HFFc6 (cell line): Measurements from ENCODE around the gene GGA1. TPM values are rescaled to one million over a fixed set of nuclear protein-coding genes. Genes with fewer than 3 reads are reported as not detected.

Experiments used
- DNase-seq: peaks from one replicate; pipeline ENCODE4 v3.0.0-alpha.2; 2018
- H3K27ac Mint-ChIP-seq: 2 replicates; pipeline ENCODE4 v1.8.0; 2020; ENCODE audit warnings: mild to moderate bottlenecking, mixed read lengths
- H3K27me3 Mint-ChIP-seq: 2 replicates; pipeline ENCODE4 v1.8.0; 2021; ENCODE audit warnings: mild to moderate bottlenecking, moderate library complexity, mixed read lengths; ENCODE audit not compliant: insufficient read depth
- H3K36me3 Mint-ChIP-seq: 2 replicates; pipeline ENCODE4 v1.8.0; 2021; ENCODE audit warnings: low read depth, mixed read lengths
- H3K4me1 Mint-ChIP-seq: 2 replicates; pipeline ENCODE4 v1.8.0; 2020; ENCODE audit warnings: low read depth, mixed read lengths
- H3K4me3 Mint-ChIP-seq: 2 replicates; pipeline ENCODE4 v1.8.0; 2020; ENCODE audit warnings: mild to moderate bottlenecking, moderate library complexity, mixed read lengths
- H3K9me3 Mint-ChIP-seq: 2 replicates; pipeline ENCODE4 v1.8.0; 2020; ENCODE audit warnings: mild to moderate bottlenecking, mixed read lengths
- total RNA-seq, 6 experiments: library from RNA; stranded (reverse); fragmentation: NEBNext Ultra II Directional; extraction: Animal tissue kit (Norgen Biotek cat#: 25700); gene quantifications; 2 replicates in 1 of 6; 3 replicates in 5 of 6; pipeline ENCODE4 v1.2.3, GENCODE V29; 2021
- TF ChIP-seq, protein P1 (sequence below): fragments of 200-600 bp; sonication (generic); IDR thresholded peaks from 2 replicates; pipeline ENCODE4 v1.5.0; 2021; ENCODE audit warnings: antibody characterized with exemption, mild to moderate bottlenecking

Gene GGA1
- total RNA-seq, 6 experiments from 2014 or later, result 37.5 to 45.4 (median 41.5) TPM

DNA sequence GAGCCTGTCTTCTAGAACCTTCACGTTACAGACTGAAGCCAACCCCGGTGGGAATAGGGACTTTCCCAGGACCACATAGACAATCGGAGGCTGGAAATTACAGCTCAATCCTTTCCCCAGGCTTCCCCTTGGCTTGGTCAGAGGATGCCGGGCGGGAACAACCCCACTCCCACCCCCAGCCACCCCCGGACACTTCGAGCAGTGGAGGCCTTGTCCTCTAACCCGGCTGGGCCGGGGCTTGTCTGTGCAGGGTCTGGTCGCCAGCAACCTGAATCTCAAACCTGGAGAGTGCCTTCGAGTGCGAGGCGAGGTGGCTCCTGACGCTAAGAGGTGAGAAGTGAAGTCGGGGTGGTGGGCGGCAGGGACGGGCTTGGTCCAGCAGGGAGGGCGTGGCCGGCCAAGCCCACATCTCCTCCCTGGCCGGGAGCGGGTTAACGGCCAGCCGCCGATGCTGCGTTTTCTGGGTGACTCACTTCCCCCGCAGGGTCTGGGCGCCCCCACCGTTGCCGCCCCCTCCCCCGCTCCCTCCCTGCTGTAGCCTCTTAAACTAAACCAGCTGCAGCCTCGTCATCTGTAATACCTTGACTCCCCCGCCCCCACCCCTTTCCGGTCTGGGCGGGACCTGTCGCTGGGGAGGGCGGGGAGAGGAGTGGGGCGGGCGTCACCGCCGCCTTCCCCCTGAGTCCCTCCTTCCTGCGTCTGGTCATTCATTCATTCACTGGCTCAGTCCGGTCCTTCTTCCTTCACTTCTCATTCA lies 68.3 kb downstream of the GGA1 start:
- DNase-seq, result peak; percentile 96
- TF ChIP-seq, protein P1, sequence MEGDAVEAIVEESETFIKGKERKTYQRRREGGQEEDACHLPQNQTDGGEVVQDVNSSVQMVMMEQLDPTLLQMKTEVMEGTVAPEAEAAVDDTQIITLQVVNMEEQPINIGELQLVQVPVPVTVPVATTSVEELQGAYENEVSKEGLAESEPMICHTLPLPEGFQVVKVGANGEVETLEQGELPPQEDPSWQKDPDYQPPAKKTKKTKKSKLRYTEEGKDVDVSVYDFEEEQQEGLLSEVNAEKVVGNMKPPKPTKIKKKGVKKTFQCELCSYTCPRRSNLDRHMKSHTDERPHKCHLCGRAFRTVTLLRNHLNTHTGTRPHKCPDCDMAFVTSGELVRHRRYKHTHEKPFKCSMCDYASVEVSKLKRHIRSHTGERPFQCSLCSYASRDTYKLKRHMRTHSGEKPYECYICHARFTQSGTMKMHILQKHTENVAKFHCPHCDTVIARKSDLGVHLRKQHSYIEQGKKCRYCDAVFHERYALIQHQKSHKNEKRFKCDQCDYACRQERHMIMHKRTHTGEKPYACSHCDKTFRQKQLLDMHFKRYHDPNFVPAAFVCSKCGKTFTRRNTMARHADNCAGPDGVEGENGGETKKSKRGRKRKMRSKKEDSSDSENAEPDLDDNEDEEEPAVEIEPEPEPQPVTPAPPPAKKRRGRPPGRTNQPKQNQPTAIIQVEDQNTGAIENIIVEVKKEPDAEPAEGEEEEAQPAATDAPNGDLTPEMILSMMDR, result no peak
- H3K4me1 Mint-ChIP-seq, result peaks cover 43% of the 10 kb centered on the region
- no peaks in the 10 kb centered on the region for H3K9me3 Mint-ChIP-seq
- H3K27ac Mint-ChIP-seq, result peak overlapping the region; percentile 94
- peaks cover 29% of the 10 kb centered on the region for H3K27me3 Mint-ChIP-seq
- H3K36me3 Mint-ChIP-seq, result peaks cover 31% of the 10 kb centered on the region
- H3K4me3 Mint-ChIP-seq, result peak overlapping the region; percentile 95

DNA sequence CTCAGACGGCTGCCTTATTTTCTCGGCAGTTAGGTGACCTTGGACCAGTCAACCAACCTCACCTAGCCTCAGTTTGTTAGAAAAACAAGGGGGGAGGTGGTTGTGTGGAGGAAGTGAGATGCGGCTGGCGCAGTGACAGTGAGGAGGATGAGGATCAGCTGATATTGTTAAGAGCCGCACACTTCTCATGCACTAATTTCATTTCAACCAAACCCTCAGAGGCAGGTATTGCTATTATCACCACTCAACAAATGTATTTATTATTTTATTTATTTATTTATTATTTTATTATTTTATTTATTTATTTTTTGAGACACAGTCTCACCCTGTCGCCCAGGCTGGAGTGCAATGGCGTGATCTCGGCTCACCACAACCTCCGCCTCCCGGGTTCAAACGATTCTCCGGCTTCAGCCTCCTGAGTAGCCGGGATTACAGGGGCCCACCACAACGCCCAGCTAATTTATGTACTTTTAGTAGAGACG lies 68.9 kb downstream of the GGA1 start:
- DNase-seq, result no peak
- TF ChIP-seq, protein P1, result no peak
- H3K27ac Mint-ChIP-seq, result peak overlapping the region; percentile 94
- peaks cover 31% of the 10 kb centered on the region for H3K36me3 Mint-ChIP-seq
- peaks cover 29% of the 10 kb centered on the region for H3K27me3 Mint-ChIP-seq
- H3K4me1 Mint-ChIP-seq, result peaks cover 43% of the 10 kb centered on the region
- H3K4me3 Mint-ChIP-seq, result peak overlapping the region; percentile 95
- no peaks in the 10 kb centered on the region for H3K9me3 Mint-ChIP-seq

DNA sequence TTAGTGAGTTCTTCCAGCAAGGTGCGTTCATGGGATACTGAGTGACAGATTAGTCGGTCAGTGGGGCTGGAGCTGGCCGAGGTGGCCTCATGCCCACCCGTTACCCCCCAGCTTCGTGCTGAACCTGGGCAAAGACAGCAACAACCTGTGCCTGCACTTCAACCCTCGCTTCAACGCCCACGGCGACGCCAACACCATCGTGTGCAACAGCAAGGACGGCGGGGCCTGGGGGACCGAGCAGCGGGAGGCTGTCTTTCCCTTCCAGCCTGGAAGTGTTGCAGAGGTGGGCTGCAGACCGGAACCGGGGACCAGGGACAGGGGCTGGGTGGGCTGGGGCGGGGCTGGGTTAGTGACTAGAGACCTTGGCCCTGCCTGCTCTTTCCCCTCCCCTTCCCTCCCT lies 69.7 kb downstream of the GGA1 start:
- TF ChIP-seq, protein P1, result no peak
- H3K9me3 Mint-ChIP-seq, result no peaks in the 10 kb centered on the region
- peak overlapping the region; percentile 94 for H3K27ac Mint-ChIP-seq
- peaks cover 31% of the 10 kb centered on the region for H3K36me3 Mint-ChIP-seq
- H3K4me3 Mint-ChIP-seq, result peak overlapping the region; percentile 95
- no peak for DNase-seq
- peaks cover 29% of the 10 kb centered on the region for H3K27me3 Mint-ChIP-seq
- H3K4me1 Mint-ChIP-seq, result peaks cover 43% of the 10 kb centered on the region

DNA sequence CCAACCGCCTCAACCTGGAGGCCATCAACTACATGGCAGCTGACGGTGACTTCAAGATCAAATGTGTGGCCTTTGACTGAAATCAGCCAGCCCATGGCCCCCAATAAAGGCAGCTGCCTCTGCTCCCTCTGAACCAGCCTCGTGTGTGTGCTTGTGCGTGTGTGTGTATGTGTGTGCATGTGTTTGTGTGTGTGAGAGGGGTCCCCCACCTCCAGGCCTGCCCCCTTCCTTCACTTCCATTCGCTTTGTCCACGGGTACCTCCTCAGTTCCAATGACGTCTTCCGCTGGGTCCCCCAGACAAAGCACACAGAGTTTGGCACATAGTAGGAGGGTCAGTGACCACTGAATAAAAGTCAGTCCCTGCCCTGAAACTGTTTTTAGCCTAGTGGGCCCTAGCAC lies 71.0 kb downstream of the GGA1 start:
- no peaks in the 10 kb centered on the region for H3K9me3 Mint-ChIP-seq
- H3K27ac Mint-ChIP-seq, result peak overlapping the region; percentile 94
- H3K4me3 Mint-ChIP-seq, result peak overlapping the region; percentile 95
- peaks cover 31% of the 10 kb centered on the region for H3K36me3 Mint-ChIP-seq
- peaks cover 29% of the 10 kb centered on the region for H3K27me3 Mint-ChIP-seq
- DNase-seq, result no peak
- TF ChIP-seq, protein P1, result no peak
- peaks cover 32% of the 10 kb centered on the region for H3K4me1 Mint-ChIP-seq

DNA sequence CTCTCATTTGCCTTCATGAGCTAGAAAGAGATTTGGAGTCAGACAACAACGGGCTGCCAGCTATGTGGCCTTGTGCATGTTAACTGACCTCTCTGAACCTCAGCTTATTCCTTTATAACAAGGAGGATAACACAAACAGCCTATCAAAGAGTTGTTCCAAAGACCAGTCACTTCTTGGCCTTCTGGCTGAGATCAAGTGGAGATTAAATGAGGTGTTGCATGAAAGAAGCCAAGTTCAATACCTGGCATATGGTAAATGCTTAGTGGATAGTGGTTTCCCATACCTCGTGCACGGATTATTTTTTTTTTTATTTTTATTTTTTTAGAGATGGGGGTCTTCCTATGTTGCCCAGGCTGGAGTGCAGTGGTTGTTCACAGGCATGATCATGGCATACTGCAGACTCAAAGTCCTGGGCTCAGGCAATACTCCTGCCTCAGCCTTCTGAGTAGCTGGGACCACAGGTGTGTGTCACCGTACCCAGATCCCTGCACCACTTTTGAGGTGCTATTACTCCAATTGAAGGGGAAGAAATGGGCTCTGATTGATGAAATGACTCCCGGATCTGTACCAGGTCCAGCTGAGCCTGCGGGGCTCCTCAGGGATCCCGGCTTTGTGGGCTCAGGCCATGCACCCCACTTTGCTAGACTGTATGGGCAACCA lies 71.7 kb downstream of the GGA1 start:
- TF ChIP-seq, protein P1, result no peak
- Mint-ChIP-seq H3K27me3 (peaks cover 26% of the 10 kb centered on the region), H3K4me1 (peaks cover 32% of the 10 kb centered on the region), H3K27ac (peak overlapping the region; percentile 94), H3K36me3 (peaks cover 31% of the 10 kb centered on the region), H3K9me3 (no peaks in the 10 kb centered on the region), H3K4me3 (peak overlapping the region; percentile 95)
- DNase-seq, result peak; percentile 28
